Spleen (tissue), 13 donors: ENCODE results near the gene NCLN. TPM values are rescaled to one million over a fixed set of nuclear protein-coding genes. Genes with fewer than 3 reads are reported as not detected.

ENCODE experiments used
- DNase-seq: peaks from one replicate; pipeline ENCODE4 v3.0.0-alpha.2; 2020
- H3K27ac ChIP-seq, 8 donors: fragments of 200-600 bp; sonication (generic) in 7 of 8; 1 replicate in 4 of 8; 2 replicates in 4 of 8; pipeline versions ENCODE4 v1.5.0 to v1.8.0; 2016 to 2021; ENCODE audit warnings: inconsistent platforms in 4 of 8, mild to moderate bottlenecking in 4 of 8, moderate library complexity in 1 of 8
- H3K27me3 ChIP-seq, 7 donors: fragments of 200-600 bp; sonication (generic) in 6 of 7; replicated peaks in 1 of 7; 1 replicate in 4 of 7; 2 replicates in 3 of 7; pipeline versions ENCODE4 v1.5.0 to v1.8.0; 2016 to 2021; ENCODE audit warnings: inconsistent platforms in 3 of 7, mild to moderate bottlenecking in 1 of 7
- H3K36me3 ChIP-seq, 6 donors: fragments of 200-600 bp; sonication (generic) in 5 of 6; 1 replicate in 4 of 6; 2 replicates in 2 of 6; pipeline versions ENCODE4 v1.5.0 to v1.8.0; 2016 to 2021; ENCODE audit warnings: inconsistent platforms in 2 of 6
- H3K4me1 ChIP-seq, 6 donors: fragments of 200-600 bp; sonication (generic) in 5 of 6; 1 replicate in 3 of 6; 2 replicates in 3 of 6; pipeline versions ENCODE4 v1.5.0 to v1.8.0; 2016 to 2021; ENCODE audit warnings: inconsistent platforms in 3 of 6
- H3K4me3 ChIP-seq, 8 donors: fragments of 200-600 bp; sonication (generic) in 7 of 8; 1 replicate in 4 of 8; 2 replicates in 4 of 8; pipeline versions ENCODE4 v1.5.0 to v1.8.0; 2016 to 2021; ENCODE audit warnings: inconsistent platforms in 4 of 8, mild to moderate bottlenecking in 4 of 8, moderate library complexity in 2 of 8
- H3K9me3 ChIP-seq, 8 donors: fragments of 200-600 bp; sonication (generic) in 7 of 8; 1 replicate in 4 of 8; 2 replicates in 4 of 8; pipeline versions ENCODE4 v1.5.0 to v1.8.0; 2016 to 2021; ENCODE audit warnings: inconsistent platforms in 4 of 8
- CTCF ChIP-seq, 11 experiments: fragments of 200-600 bp in 7 of 11; fragments of 450-650 bp in 4 of 11; sonication (generic) in 4 of 11; IDR thresholded peaks in 8 of 11; conservative IDR thresholded peaks in 3 of 11; 1 replicate in 7 of 11; 2 replicates in 4 of 11; pipeline versions ENCODE4 v1.4.0 to v1.8.0; 2016 to 2021; ENCODE audit warnings: antibody characterized with exemption in 11 of 11, inconsistent platforms in 4 of 11, mild to moderate bottlenecking in 1 of 11
- POLR2A ChIP-seq, 3 donors: fragments of 450-650 bp; IDR thresholded peaks; one replicate each; pipeline ENCODE4 v1.5.1; 2017; ENCODE audit warnings: antibody characterized with exemption in 3 of 3, mild to moderate bottlenecking in 1 of 3
- POLR2AphosphoS5 ChIP-seq, 3 donors: sonication (generic); formaldehyde crosslinking; IDR thresholded peaks; one replicate each; pipeline ENCODE4 v1.5.1; 2017; ENCODE audit warnings: antibody characterized with exemption in 3 of 3
- WGBS, 5 donors: extraction: QIAGEN DNeasy Blood & Tissue Kit in 3 of 5; methylation state at CpG; one replicate each; pipeline versions ENCODE4 v1.1.5 to v1.1.7; 2013 to 2018; 5-methylcytosine and 5-hydroxymethylcytosine counted together
- intact Hi-C: fragments of 100-400 bp; cut with DNase I; formaldehyde crosslinking; loops from one replicate; pipeline ENCODE4 v1.15.0; 2023; ENCODE audit warnings: low total_unique reads
- long read RNA-seq, 2 donors: transcript quantifications; one replicate each; lab custom pipeline, GENCODE V29; 2026
- polyA plus RNA-seq, 3 donors: library from polyadenylated mRNA; stranded (reverse); fragments of 200-250 nt; gene quantifications; one replicate each; pipeline ENCODE4 v1.2.1, GENCODE V29; 2013
- total RNA-seq, 7 donors: library from RNA; depleted of rRNA in 3 of 7; stranded (reverse); fragments of >200 nt in 3 of 7; fragmentation: NEBNext Ultra II Directional in 4 of 7; extraction: Animal tissue kit (Norgen Biotek cat#: 25700) in 4 of 7; gene quantifications; one replicate each; pipeline versions ENCODE4 v1.1.0 to v1.2.1, GENCODE V29; 2016 to 2021
- donor health status: healthy with polysubstance abuse.
- donor health status: DM: no; HTN: no; CAD: no; lungs with moderate emphysema.
- donor health status: DM: no; HTN: no; CAD: no.
- donor health status: Bipolar disorder and iron deficiency.
- donor health status: healthy.
- donor health status: DM: no; HTN: no; CAD: no.
- donor health status: DM: yes; HTN: yes; CAD: no.

Gene NCLN
- total RNA-seq = 10 to 100 TPM; 37.8 to 59.2 (median 47.1) TPM
- polyA plus RNA-seq = 10 to 100 TPM; 41.4 to 89.5 (median 79.6) TPM
- long read RNA-seq, donor 1, full-length matches to known transcripts = 3 of 3 reads
- long read RNA-seq, donor 1, partial matches to known transcripts = 0 of 3 reads
- long read RNA-seq, donor 1, other reads (novel, unspliced or antisense) = 0 of 3 reads
- long read RNA-seq, donor 2, full-length matches to known transcripts = 2 of 2 reads
- long read RNA-seq, donor 2, partial matches to known transcripts = 0 of 2 reads
- long read RNA-seq, donor 2, other reads (novel, unspliced or antisense) = 0 of 2 reads

DNA sequence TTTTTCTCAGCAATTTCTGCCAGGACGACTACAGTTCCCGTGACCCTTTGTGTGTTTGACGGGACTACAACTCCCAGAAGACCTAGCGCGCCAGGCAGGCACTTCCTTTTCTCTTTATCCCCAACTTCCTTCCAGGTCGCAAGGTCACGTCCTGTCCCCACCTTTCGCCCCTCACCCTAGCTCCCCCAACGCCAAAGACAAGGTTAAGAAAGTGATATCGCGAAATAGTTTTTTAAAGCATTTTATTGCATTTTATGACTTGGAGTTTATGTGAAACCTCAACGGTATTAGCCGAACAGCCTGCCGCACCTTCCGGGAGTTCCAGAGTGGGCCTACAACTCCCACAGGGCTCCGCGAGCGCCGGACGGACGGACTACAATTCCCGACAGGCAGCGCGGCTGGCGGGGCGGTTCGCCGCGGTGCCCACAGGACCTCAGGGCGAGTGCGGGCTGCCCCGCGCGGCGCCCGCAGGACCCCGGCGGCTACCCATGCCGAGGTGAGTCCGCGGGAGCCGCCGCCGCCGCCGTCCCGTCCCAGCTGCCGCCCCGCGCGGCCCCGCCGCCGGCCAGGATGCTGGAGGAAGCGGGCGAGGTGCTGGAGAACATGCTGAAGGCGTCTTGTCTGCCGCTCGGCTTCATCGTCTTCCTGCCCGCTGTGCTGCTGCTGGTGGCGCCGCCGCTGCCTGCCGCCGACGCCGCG is at the start of gene NCLN:
Gene NCLN, plus strand, starts transcription at position 470 of the 699 bp plus-strand sequence. Its CDS starts 101 bp downstream, at position 571.
- Histone ChIP-seq H3K27ac (peak within 1 kb of the TSS; percentile 68 to 99 (median 90)), H3K36me3 (peaks cover 0 to 61% (median 0%) of the 10 kb centered on the region in 6 donors), H3K4me1 (peaks cover 55 to 95% (median 92%) of the 10 kb centered on the region in 6 donors), H3K4me3 (peak within 1 kb of the TSS; percentile 67 to 100 (median 93)), H3K9me3 (no peaks in the 10 kb centered on the region), H3K27me3 (no peaks in the 10 kb centered on the region)
- intact Hi-C loops = no loop called here
- DNase-seq = peak; percentile 98
- WGBS, 5 donors = 0 to 2% (median 0%) methylated on average over 40 to 69 of the region's 69 CpGs
- TF ChIP-seq CTCF (IDR thresholded peaks at IDR 0.05 in 8 of 11, conservative IDR thresholded peaks at IDR 0.05 in 3 of 11) (no peak), POLR2A (IDR thresholded peaks at IDR 0.05) (peak in 1 of 3 donors; percentile 80), POLR2AphosphoS5 (IDR thresholded peaks at IDR 0.05) (peak; percentile 84 to 95 (median 89))

DNA sequence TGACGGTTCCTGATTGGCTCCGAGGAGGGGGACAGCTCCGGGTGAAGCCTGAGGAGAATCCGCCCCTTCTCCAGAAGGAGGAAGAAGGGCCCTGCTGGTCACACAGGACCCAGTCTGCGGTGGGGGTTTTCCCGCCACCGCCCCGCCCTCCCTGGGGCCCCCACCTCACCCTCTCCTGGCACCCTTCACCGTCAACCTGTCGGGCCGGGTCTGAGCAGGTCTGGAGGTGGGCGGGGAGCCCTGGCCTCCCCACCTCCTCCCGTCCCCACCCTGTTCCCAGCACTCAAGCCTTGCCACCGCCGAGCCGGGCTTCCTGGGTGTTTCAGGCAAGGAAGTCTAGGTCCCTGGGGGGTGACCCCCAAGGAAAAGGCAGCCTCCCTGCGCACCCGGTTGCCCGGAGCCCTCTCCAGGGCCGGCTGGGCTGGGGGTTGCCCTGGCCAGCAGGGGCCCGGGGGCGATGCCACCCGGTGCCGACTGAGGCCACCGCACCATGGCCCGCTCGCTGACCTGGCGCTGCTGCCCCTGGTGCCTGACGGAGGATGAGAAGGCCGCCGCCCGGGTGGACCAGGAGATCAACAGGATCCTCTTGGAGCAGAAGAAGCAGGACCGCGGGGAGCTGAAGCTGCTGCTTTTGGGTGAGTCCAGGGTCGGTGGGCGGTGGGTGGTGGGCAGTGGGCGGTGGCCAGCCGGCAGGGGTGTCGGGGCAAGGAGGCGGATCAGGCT is 49.6 kb upstream of the NCLN start, which contains the start of gene GNA15:
Gene GNA15, plus strand, starts transcription at position 73 of the 723 bp plus-strand sequence. Its CDS starts 418 bp downstream, at position 491.
- peaks cover 6 to 70% (median 27%) of the 10 kb centered on the region in 6 donors for H3K4me1 ChIP-seq
- H3K4me3 ChIP-seq = peak within 1 kb of the TSS in 7 of 8 donors; percentile 20 to 64 (median 38)
- peak within 1 kb of the TSS in 6 of 8 donors; percentile 8 to 89 (median 68) for H3K27ac ChIP-seq
- intact Hi-C loops = no loop called here
- peaks cover 0 to 23% (median 0%) of the 10 kb centered on the region in 7 donors for H3K27me3 ChIP-seq
- peak in 1 of 3 donors; percentile 60 for TF ChIP-seq POLR2AphosphoS5 (IDR thresholded peaks at IDR 0.05)
- no peak for TF ChIP-seq POLR2A (IDR thresholded peaks at IDR 0.05)
- TF ChIP-seq CTCF (IDR thresholded peaks at IDR 0.05 in 8 of 11, conservative IDR thresholded peaks at IDR 0.05 in 3 of 11) = no peak
- 25 to 47% (median 29%) methylated on average over 13 to 40 of the region's 40 CpGs for WGBS, 5 donors
- peak; percentile 82 for DNase-seq
- peaks cover 0 to 7% (median 0%) of the 10 kb centered on the region in 8 donors for H3K9me3 ChIP-seq
- H3K36me3 ChIP-seq = no peaks in the 10 kb centered on the region

- intact Hi-C loops = no loop called here
- TF ChIP-seq POLR2A (IDR thresholded peaks at IDR 0.05) (no peak), POLR2AphosphoS5 (IDR thresholded peaks at IDR 0.05) (no peak), CTCF (IDR thresholded peaks at IDR 0.05 in 8 of 11, conservative IDR thresholded peaks at IDR 0.05 in 3 of 11) (no peak)
- Histone ChIP-seq H3K36me3 (no peaks in the 10 kb centered on the region), H3K4me1 (peaks cover 11 to 75% (median 33%) of the 10 kb centered on the region in 6 donors), H3K27me3 (peaks cover 0 to 23% (median 0%) of the 10 kb centered on the region in 7 donors), H3K9me3 (peaks cover 0 to 7% (median 0%) of the 10 kb centered on the region in 8 donors), H3K27ac (peak overlapping the region in 5 of 8 donors; percentile 57 to 89 (median 78)), H3K4me3 (peak overlapping the region in 6 of 8 donors; percentile 20 to 64 (median 39))
- DNase-seq = no peak
- WGBS, 5 donors = 25 to 49% (median 36%) methylated on average over 9 to 16 of the region's 16 CpGs
Observed at GRCh38 chr19:3136684-3137055, 49.1 kb upstream of the NCLN start.
